OCI-LY7 (cell line): ENCODE data around the gene DVL2. TPM values are rescaled to one million over a fixed set of nuclear protein-coding genes. Genes with fewer than 3 reads are reported as not detected.

ENCODE experiments used
- BruUV-seq: library from RNA; stranded (reverse); fragments of 400-500 nt; replicated peaks from 2 replicates; lab custom pipeline; 2021; lab: Mats Ljungman, UMichigan
- CTCF ChIA-PET: fragments of 300-600 bp; sonication (Branson Sonifier 250); formaldehyde crosslinking; loops from one replicate; lab custom pipeline; 2022; ENCODE audit warnings: antibody characterized with exemption; ENCODE audit not compliant: unreplicated experiment; lab: Charles Lee
- POLR2A ChIA-PET: fragments of 300-600 bp; sonication (Branson Sonifier 250); formaldehyde crosslinking; loops from one replicate; lab custom pipeline; 2022; ENCODE audit warnings: antibody characterized with exemption; lab: Charles Lee
- DNase-seq: peaks from one replicate; pipeline ENCODE4 v3.0.0-alpha.2; 2015; ENCODE audit warnings: low spot score
- H2AFZ ChIP-seq: fragments of 200-600 bp; sonication (generic), shearing (Covaris generic); 2 replicates; pipeline ENCODE4 v1.6.1; 2014; ENCODE audit warnings: mild to moderate bottlenecking, antibody characterized with exemption, low read length, moderate library complexity
- H3K27ac ChIP-seq: fragments of 200-600 bp; sonication (generic); 2 replicates; pipeline ENCODE4 v1.5.1; 2014; ENCODE audit warnings: mixed run types, low read depth, mild to moderate bottlenecking, moderate library complexity, low read length, inconsistent platforms; ENCODE audit not compliant: poor library complexity, severe bottlenecking
- H3K36me3 ChIP-seq: fragments of 200-600 bp; sonication (generic); 2 replicates; pipeline ENCODE4 v1.6.1; 2014; ENCODE audit warnings: mild to moderate bottlenecking, antibody characterized with exemption, low read length, moderate library complexity, mixed read lengths; ENCODE audit not compliant: insufficient read depth
- H3K4me1 ChIP-seq: fragments of 200-600 bp; sonication (generic); 2 replicates; pipeline ENCODE4 v1.5.1; 2014; ENCODE audit warnings: mild to moderate bottlenecking, low read length; ENCODE audit not compliant: insufficient read depth, poor library complexity, severe bottlenecking
- H3K4me2 ChIP-seq: fragments of 200-600 bp; sonication (generic); 2 replicates; pipeline ENCODE4 v1.6.1; 2014; ENCODE audit warnings: mild to moderate bottlenecking, low read length
- H3K4me3 ChIP-seq: fragments of 200-600 bp; sonication (generic); 2 replicates; pipeline ENCODE4 v1.5.1; 2014; ENCODE audit warnings: mild to moderate bottlenecking, low read depth, low read length; ENCODE audit not compliant: poor library complexity, severe bottlenecking
- H3K79me2 ChIP-seq: fragments of 200-600 bp; sonication (generic); 2 replicates; pipeline ENCODE4 v1.6.1; 2016; ENCODE audit warnings: low read depth, mild to moderate bottlenecking, low read length, moderate library complexity, mixed read lengths; ENCODE audit not compliant: insufficient read depth
- H3K9me2 ChIP-seq: fragments of 200-600 bp; sonication (generic); 2 replicates; pipeline ENCODE4 v1.6.1; 2016; ENCODE audit warnings: mild to moderate bottlenecking, low read length, mixed read lengths; ENCODE audit not compliant: insufficient read depth
- H3K9me3 ChIP-seq: fragments of 200-600 bp; sonication (generic); 2 replicates; pipeline ENCODE4 v1.6.1; 2014; ENCODE audit warnings: mild to moderate bottlenecking, mixed run types, low read length, mixed read lengths
- H4K20me1 ChIP-seq: fragments of 200-600 bp; sonication (generic); 2 replicates; pipeline ENCODE4 v1.6.1; 2014; ENCODE audit warnings: mild to moderate bottlenecking, antibody characterized with exemption, low read length, moderate library complexity, mixed read lengths; ENCODE audit not compliant: insufficient read depth
- EZH2phosphoT487 ChIP-seq: fragments of 200-600 bp; sonication (generic); IDR thresholded peaks from 2 replicates; pipeline ENCODE4 v1.6.1; 2018; ENCODE audit warnings: low read depth, borderline replicate concordance, mild to moderate bottlenecking, mixed run types, antibody characterized with exemption, low read length, moderate library complexity, mixed read lengths
- intact Hi-C: fragments of 100-400 bp; cut with micrococcal nuclease; formaldehyde crosslinking; loops from one replicate; pipeline ENCODE4 v1.10.0; 2022; ENCODE audit not compliant: unreplicated experiment
- total RNA-seq, 2 experiments: library from RNA; depleted of rRNA in 1 of 2; stranded (reverse); fragments of >200 nt in 1 of 2; shearing (Covaris generic) in 1 of 2; gene quantifications; 2 replicates each; pipeline ENCODE4 v1.2.3, GENCODE V29; 2014 to 2022
- TF ChIP-seq, protein P1 (sequence below): fragments of 200-600 bp; sonication (generic); conservative IDR thresholded peaks from 2 replicates; pipeline ENCODE4 v1.5.1; 2014; ENCODE audit warnings: mild to moderate bottlenecking, antibody characterized with exemption, low read length, moderate library complexity, mixed read lengths

The DVL2 gene
- total RNA-seq, 2 experiments from 2014 or later: 98.8 to 99.9 TPM

DNA sequence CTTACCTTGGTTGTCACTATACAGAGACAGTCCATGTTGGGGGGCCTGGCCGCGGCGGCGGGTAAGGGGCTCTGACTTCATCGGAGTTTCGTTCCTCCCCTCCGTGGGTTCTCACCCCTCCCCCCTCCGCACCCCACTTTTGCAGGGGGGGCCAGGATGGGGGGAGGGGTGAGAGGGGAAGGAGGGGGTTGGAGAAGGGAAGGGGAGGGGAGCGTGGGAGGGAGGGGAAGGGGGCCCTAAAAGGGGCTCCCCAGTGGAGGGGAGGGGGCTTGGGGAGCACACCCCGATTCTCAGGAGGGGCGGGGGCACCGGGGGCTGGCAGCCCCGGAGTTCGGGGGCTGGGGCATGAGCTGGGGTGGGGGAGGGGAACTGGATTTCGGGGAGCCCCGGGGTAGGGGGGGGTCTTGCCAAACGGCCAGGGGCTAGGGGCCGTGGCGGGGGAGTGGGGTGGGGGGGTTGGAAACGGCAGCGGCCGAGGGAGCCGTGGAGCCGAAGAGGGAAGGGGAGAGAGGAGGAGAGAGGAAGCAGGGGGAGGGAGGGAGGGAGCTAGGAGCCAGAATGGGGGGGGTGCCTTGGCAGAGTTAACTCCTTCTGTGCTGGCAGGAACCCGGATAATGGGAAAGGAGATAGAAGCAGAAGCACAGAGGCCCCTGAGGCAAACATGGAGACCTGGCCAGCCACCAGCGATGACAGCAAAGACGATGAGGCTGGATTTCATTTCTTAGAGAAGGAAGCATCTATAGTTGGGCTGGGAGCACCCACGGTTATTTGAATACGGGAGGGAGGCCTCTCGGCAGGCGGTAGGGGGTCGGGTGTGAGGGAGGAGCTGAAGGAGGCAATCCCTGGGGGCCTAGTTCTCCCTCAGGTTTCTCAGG is 17.0 kb downstream of the DVL2 start:
- H3K27ac ChIP-seq: peak overlapping the region; percentile 71
- peak overlapping the region; percentile 17; the same call in 1 of the 2 replicates for H2AFZ ChIP-seq
- no TSS peak for BruUV-seq
- H3K36me3 ChIP-seq: peaks cover 17% of the 10 kb centered on the region; the same call in 1 of the 2 replicates
- H3K4me3 ChIP-seq: peak overlapping the region; percentile 75
- TF ChIP-seq, protein P1, sequence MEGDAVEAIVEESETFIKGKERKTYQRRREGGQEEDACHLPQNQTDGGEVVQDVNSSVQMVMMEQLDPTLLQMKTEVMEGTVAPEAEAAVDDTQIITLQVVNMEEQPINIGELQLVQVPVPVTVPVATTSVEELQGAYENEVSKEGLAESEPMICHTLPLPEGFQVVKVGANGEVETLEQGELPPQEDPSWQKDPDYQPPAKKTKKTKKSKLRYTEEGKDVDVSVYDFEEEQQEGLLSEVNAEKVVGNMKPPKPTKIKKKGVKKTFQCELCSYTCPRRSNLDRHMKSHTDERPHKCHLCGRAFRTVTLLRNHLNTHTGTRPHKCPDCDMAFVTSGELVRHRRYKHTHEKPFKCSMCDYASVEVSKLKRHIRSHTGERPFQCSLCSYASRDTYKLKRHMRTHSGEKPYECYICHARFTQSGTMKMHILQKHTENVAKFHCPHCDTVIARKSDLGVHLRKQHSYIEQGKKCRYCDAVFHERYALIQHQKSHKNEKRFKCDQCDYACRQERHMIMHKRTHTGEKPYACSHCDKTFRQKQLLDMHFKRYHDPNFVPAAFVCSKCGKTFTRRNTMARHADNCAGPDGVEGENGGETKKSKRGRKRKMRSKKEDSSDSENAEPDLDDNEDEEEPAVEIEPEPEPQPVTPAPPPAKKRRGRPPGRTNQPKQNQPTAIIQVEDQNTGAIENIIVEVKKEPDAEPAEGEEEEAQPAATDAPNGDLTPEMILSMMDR: no peak
- no peak for TF ChIP-seq EZH2phosphoT487
- peaks cover 64% of the 10 kb centered on the region for H3K4me1 ChIP-seq
- no peaks in the 10 kb centered on the region for H3K9me3 ChIP-seq
- DNase-seq: peak; percentile 68
- POLR2A ChIA-PET: interaction anchor here (0.6 kb wide), 2 partner anchors 47 to 263 kb away, joined by 3 read pairs; no protein-coding TSS in a partner anchor
- intact Hi-C loops: no loop called here
- peaks cover 24% of the 10 kb centered on the region for H3K79me2 ChIP-seq
- no peaks in the 10 kb centered on the region for H3K9me2 ChIP-seq
- H4K20me1 ChIP-seq: no peaks in the 10 kb centered on the region
- peak overlapping the region; percentile 91 for H3K4me2 ChIP-seq
- CTCF ChIA-PET: no interaction called here

DNA sequence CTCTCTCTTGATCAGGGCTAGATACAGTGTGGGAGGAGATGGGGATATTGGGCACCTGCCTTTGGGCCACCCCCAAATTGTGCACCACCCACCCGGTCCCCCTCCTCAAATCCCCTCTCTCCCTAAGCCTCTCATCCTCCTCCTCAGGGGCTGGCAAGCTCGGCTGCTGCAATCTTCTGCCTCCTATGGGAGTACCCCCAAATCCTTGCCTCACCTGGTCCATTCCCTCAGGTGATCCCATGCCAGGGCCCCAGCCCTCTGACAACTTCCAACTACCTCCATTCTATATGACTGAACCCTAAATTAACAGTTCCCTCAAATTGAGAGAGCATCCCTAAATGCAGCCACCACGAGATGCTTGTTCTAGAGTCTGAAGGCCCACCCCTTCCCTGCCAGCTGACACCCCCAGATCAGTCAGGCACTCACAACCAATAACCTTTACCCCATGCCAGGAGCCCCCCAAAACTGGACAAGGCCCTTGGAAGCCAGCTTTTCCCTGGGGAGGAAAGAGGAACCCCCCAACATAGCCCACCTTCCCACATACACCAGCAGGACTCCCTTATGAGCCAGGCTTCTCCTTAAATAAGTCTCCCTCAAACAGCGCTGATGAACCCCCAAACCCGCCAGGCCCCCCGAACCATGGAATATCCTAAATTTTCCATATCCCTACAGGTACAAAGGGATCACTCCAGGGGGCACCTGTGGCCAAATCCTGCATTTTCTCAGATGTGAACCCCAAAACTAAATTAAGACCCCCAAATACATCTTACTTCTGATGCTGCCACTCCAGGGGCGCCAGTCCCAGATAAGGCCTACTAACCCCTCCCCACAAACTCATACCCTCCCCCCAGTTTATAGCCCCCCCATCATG is 17.8 kb downstream of the DVL2 start:
- Histone ChIP-seq H3K9me3 (no peaks in the 10 kb centered on the region), H3K9me2 (no peaks in the 10 kb centered on the region), H3K4me1 (peaks cover 64% of the 10 kb centered on the region), H2AFZ (no peak overlapping the region), H3K27ac (peak overlapping the region; percentile 65), H4K20me1 (no peaks in the 10 kb centered on the region), H3K4me3 (peak overlapping the region; percentile 75), H3K4me2 (peak overlapping the region; percentile 78), H3K36me3 (peaks cover 8% of the 10 kb centered on the region; the same call in 1 of the 2 replicates), H3K79me2 (peaks cover 30% of the 10 kb centered on the region)
- ChIA-PET POLR2A (no interaction called here), CTCF (no interaction called here)
- BruUV-seq: no TSS peak
- no peak for TF ChIP-seq EZH2phosphoT487
- TF ChIP-seq, protein P1: no peak
- intact Hi-C loops: no loop called here
- DNase-seq: peak; percentile 22
